MM.1S (cell line): ENCODE measurements around the gene ZNF101.

Experiments
- CTCF ChIP-seq: fragments of 300-600 bp; sonication (generic); IDR thresholded peaks from 2 replicates; pipeline ENCODE4 v1.5.1; 2016; ENCODE audit warnings: antibody characterized with exemption, low read length, mixed read lengths
- EZH2 ChIP-seq: fragments of 300-600 bp; sonication (generic); optimal IDR thresholded peaks from 2 replicates; pipeline ENCODE3; 2017; ENCODE audit warnings: low read depth, mild to moderate bottlenecking, antibody characterized with exemption, low read length, mixed read lengths
- EZH2phosphoT487 ChIP-seq: fragments of 300-600 bp; sonication (generic); IDR thresholded peaks from 2 replicates; pipeline ENCODE4 v1.6.1; 2018; ENCODE audit warnings: antibody characterized with exemption, low read length

- TF ChIP-seq CTCF (no peak), EZH2 (no peak), EZH2phosphoT487 (no peak)
Observed at GRCh38 chr19:19672816-19673215, 4.2 kb downstream of the ZNF101 start.
